DMS114 treated with DMSO at 0.1 percent for 48 hours (cell line): ENCODE data around the gene BBLN.

Experiments
- DNase-seq: peaks from one replicate; lab custom pipeline; 2025; ENCODE audit not compliant: unreplicated experiment; lab: John Stamatoyannopoulos, UW

BBLN gene

DNA sequence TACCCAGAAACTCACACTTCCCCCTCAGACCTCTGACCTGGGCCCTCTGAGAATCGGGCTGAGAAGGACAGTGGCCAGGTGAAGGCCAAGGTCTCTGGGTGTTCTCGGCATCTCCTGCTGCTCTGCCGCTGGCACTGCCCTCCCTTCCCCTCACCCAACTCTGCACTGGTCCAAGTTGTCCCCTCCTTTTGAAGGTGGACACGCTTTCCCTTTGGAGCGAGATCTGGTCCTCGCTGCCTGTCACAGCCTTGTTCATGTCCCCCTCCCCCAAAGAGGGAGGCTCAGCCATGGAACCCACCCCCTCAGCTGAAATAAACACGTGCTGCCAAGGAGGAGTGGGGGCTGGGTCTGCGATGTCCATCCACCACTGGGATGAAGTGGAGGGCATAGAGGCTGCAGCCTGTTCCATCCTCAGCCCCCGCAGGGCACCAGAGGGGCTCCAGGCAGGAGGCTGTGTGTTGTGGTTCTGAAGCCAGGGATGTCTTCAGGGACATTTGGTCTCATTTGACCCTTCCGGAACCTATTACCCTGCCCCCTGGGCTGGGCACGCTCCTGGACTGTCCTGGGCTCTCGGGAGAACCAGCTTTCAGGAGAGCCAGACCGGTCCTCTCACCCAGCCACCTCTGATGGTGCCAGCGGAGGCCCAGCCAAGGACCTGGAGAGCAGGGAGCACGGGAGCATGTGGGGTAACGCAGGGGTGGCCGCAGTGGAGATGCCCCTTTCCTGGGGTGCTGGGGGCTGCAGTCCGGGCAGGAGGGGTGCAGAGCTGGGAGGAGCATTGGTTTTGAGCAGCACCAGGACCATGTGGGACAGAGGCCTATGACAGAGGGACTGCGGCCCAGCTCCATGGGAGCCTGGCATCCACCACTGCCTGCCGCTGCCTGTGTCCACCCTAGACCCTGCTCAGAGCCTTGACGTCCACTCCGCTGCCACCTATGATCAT lies 15.6 kb upstream of the BBLN start:
- no peak for DNase-seq

DNA sequence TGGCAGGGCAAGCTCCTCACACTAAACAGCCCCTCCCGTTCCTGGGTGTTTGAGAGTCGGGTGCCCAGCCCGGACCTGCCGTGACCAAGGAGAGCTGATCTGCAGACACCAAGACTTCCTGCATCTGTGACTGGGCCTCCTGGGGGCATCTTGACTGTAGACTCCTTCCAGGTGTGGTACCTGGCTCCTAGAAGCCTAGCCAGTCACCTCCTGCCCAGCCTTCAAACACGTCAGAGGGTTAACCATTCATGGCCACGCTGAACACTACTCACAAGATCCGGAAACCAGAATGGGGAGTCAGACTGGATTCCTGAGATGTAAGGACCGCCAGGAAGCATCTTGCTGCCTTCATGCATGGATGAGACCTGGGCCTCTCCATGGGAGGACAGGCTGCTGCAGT lies 14.5 kb upstream of the BBLN start:
- DNase-seq: no peak

DNA sequence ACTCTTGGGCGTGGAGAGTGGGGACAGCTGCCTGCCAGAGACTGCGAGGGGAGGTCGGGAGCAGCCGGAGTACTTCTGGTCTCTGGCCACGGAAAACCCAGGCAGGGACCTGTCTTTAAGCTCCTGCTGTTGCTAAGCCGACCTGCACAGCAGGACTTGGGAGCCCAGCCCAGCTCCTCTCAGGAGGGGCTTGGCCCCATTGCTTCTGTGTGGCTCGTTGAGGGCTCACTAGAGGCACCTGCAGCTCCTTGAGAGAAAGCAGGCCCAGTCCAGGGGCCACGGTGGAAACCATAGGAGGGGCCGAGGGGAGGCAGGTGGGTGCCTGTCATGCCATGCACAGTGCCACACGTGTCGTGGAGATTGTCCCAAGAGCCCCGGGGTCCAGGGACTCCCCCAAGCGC lies 14.1 kb upstream of the BBLN start:
- DNase-seq: no peak

DNA sequence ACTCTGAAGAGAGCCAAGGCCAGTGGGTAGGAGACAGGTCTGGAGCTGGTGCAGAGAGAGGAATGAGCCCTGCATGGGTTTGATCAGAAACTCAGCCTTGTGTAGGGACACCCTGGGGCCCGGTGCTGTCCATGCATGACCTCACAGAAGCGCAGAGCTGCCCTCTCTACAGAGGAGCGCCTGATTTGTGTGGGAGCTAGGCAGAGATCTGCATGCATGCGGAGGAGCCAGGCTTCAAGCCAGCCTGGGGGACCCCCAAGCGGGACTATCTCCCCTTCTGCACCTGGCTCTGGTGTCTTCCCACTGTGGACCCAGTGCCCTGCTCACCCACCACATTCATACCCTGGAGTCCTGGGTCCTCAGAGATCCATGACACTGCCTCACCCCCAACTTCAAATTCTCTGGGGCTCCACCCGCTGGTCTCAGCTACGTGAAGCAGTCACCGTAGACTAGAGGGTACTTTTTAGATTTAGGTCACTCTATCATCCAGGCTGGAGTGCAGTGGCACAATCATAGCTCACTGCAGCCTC lies 13.4 kb upstream of the BBLN start:
- DNase-seq: no peak

DNA sequence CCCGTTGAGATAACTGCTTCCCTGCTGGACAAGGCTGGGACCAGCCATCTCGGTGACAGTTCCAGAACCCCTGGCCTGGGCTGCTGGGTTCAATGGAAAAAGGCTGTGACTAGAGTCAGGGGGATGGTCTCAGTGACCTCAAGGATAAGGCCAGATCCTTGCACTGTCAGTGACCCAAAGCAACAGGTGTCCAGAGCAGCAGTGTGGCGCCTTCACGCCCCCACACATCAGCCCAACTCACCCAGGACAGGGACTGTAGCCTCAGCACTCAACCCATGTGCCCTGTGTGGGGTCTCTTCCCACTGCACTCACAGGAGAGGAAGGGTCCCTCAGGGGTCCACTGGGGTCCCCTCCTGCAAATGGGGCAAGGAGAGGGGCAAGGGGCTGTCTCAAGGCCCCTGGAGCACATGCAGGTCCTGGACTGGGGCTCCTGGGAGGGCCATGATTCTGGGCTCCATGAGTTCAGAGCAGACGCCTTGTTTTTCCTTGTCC lies 11.5 kb upstream of the BBLN start:
- no peak for DNase-seq

DNA sequence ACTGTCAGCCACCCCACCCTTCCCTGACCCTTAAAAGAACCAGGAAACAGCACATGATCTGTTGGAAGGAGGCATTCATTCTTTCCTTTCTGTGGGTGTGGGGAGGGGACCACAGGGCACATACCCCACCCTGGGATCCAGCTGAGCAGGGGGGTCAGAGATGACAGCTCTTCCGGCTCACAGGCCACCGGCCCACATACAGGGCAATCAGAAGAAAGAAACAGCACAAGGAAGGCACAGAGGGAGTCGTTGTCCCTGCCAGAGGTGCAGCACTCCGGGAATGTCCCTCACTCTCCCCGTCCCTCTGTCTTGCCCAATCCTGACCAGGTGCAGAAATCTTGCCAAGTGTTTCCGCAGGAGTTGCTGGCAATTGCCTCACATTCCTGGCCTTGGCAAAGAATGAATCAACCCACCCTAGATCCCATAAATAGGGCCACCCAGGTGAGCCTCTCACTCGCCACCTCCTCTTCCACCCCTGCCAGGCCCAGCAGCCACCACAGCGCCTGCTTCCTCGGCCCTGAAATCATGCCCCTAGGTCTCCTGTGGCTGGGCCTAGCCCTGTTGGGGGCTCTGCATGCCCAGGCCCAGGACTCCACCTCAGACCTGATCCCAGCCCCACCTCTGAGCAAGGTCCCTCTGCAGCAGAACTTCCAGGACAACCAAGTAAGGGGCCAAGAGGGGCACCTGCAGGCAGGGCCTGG lies 10.9 kb upstream of the BBLN start, which contains the start of gene LCN2:
TSS of gene LCN2 (plus strand) at position 453 of the 701 bp plus-strand sequence. CDS start at position 526, 73 bp downstream.
- no peak for DNase-seq

DNA sequence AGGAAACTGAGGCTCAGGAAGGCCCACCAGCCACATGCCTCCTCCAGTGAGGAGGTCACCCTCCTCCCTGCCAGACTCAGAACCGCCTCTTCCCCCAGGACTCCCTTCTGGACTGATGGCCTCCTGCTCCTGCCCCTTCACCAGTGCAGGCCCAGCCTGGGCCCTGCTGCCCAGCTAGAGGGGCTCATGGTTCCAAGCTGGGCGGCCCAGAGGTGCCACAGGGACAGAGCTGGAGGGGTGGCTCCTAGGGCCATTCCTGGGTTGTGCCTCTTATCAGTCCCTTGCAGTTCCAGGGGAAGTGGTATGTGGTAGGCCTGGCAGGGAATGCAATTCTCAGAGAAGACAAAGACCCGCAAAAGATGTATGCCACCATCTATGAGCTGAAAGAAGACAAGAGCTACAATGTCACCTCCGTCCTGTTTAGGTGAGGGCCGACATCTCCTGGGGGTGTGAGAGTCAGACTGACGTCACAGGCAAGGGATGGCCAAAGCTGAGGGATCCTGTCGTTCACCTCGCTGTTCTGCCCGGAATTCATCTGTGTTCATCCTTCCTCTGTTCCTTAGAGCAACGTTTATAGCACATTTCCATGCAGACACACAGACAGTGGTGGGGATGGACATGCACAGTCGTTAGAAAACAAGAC lies 10.0 kb upstream of the BBLN start:
- DNase-seq: no peak

DNA sequence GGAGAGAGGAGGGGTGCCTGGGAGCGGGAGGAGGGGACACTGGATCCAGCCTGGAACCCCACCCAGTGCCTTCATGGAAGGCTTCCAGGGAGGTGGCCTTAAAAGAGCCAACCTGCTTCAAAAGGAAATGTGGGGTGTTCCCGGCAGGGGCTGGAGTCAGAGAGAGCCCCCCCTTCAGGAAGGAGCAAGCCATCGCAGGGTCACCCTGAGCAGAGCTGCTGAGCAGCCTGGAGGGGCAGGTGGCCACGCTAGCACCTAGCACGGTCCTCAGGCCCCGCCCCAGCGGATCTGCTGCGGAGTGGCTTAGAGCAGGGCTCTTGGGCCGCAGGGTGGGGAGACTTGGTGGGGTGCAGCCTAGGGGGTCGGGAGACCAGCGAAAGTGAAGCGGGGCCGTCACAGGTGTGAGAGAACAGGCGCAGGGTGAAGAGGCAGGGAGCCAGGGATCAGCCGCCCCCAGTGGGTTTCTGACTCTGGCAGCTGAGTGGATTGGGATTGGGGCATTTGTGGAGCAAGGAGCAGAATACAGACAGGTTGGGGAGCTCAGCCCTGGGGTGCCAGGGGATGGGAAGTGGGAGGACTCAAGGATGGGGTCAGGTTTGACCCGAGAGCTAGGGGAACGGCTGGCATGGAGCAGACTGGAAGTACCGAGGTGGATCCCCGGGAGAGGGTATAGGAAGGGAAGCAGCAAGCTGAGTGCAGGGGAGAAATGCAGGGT lies 9.3 kb upstream of the BBLN start:
- no peak for DNase-seq

DNA sequence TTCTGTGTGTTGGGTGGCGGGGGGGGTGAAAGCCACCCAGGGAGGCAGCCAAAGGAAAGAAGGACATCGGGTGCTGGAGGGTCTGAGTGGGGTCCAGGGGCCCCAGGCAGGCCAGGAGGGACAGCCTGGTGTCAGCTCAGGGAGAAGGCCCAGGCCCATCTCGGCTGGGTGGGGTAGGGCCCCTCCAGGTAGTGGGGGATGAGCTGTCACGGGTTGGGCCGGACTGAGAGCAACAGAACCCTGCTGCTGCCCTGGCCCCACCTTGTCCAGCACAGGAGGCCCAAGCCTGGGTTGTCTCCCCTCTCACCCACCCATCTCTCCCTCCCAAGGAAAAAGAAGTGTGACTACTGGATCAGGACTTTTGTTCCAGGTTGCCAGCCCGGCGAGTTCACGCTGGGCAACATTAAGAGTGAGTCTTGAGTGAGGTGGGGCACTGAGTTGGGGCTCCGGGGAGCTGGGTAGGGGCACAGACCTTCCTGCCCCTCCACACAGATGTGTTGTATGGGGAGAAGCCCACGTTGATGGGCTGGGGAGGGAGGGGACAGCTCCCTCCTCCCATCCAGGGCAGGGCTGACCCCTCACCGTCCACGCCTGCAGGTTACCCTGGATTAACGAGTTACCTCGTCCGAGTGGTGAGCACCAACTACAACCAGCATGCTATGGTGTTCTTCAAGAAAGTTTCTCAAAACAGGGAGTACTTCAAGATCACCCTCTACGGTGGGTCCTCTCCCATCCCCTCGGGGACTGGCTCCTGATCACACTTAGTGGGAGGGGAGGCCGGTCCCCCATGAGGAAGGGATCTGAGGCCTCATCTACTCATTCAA lies 8.5 kb upstream of the BBLN start:
- DNase-seq: no peak

DNA sequence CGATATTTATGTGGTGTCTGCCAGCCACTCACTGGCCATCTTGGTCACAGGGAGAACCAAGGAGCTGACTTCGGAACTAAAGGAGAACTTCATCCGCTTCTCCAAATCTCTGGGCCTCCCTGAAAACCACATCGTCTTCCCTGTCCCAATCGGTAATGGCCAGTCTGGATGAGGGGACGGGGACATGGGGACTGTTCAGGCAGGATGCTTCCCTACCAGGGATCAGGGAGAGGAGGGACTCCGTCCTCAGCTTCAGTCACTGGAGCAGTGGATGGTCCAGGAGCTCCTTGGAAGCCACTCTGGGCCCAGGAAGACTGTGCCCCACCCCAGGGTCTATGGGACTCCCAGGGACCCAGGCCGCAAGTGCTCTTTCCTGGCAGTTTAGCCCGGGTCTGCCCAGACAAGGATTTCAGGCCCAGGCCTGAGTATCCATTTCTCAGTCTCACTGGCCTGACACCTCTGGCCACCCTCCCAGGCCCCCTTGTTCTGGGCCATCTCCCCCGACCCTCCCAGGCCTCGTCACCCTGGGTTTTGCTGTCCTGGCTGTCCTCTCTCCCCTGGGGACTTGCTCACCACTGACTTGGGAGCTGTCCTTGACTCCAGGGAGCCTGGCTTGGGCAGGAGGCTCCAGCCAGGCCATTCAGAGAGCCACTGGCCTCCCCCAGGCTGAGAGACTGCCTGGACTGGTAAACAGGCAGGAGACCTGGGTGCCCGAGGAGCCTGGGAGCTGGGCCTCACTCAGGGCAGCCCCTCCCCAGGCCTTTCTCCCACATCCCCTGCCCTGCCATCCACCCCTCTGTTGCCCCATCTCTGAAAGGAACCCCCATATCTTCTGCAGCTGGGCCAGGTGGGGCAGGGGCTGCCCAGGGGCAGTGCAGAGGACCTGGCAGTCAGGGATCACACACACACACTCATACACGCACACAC lies 7.7 kb upstream of the BBLN start:
- no peak for DNase-seq

DNA sequence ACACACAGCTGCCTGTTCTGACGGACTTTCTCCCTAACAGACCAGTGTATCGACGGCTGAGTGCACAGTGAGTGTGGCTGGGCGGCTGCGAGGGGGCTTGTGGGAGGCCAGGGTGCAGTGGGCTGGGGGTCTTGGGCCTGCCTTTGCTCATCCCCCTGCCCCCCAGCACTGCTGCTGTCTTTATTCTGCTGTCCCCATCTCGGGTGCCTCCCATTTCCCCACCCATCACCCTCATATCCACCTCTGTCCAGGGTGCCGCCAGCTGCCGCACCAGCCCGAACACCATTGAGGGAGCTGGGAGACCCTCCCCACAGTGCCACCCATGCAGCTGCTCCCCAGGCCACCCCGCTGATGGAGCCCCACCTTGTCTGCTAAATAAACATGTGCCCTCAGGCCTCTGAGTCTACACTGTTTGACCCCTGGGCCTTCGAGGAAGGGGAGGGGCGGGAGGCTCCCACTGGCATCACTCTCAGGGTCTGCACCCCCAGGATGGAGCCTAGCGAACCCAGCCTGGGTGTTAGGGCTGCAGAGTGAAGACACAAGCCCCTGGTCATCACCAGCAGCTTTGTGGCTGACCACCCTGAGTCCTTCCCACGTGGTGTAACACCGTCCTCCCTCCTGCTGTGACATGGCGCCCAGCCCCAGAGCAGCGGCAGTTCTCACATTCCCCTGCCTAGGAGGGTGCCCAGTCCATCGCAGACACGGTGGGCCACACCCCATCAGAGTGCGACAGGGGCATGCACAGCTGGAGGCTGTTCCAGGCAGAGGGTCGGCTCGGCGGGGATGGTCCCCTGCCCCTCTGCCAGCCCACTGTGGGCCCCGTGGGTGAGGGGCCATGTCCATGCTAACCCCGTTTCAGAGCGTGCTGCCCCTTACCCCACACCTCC lies 6.8 kb upstream of the BBLN start:
- DNase-seq: no peak

DNA sequence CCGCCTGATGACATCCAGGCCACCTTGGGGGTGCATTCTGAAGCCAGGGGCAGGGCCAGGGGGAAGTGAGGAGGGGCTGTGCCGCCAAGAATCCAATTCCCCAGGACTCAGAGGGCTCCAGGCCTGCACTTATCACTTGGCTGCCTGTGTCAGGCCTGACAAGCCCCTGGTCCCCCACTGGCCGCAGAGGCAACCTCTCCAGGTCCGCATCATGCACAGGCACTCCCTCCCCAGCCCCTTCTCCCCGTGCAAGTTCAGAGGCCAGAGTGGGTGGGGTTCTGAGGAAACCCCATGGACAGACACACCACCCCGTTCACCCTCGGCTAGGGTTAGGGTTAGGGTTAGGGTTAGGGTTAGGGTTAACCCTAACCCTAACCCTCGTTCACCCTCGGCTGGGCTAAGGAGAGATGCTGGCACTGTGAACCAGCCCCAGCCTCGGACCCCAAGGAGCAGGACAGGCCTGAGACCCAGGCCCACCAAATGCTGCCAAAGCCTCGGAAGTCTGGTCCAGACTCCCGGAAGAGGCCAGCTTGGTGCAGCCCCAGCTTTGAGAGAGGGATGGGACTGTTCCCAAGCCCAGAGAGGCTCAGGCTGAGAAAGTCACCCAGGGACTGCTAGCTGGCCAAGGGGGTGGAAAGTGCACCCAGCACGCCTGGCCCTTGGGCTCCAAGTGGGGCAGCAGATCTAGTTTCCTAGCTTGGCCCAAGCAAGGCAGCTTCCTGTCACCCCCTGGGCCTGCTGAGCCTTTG lies 5.9 kb upstream of the BBLN start:
- DNase-seq: no peak

DNA sequence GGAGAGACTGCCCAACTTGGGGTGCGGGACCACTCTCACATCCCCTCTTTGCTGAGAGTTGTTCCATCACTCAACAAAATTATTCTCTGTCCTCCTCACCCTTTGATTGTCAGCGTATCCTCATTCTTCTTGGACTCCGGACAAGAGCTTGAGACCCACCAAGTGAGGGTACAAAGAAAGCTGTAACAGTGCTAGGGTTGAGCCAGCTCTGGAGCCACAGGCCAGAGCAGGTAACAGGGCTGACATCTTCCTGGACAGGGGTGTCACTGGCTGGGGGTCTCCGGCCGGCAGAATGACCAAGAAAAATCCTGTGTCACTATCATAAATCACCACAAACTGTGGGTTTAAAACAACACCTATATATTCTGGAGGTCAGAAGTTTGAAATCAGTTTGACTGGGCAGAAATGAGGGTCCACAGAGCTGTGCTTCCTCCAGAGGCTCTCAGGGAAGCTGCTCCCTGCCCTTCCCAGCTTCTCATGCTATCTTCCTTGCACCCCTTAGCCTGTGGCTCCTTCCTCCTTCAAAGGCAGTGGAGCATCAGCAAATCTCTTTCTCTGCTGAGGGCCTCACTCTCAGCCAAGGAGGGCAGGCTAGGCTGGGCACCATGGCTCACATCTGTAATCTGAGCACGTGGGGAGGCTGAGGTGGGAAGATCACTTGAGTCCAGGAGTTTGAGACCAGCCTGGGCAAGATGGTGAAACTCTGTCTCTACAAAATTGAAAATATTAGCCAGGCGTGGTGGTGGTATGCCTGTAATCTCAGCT lies 4.1 kb upstream of the BBLN start:
- DNase-seq: no peak

DNA sequence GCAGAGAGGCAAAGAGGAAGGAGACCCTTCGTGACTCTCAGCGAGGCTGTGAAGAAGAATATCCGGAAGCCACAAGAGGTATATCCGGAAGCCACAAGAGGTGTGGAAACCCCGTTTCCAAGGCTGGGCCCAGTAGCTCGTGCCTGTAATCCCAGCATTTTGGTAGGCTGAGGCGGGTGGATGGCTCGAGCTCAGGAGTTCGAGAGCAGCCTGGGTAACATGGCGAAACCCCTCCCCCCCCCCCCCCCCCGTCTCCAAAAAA lies 612 bp upstream of the BBLN start:
- DNase-seq: no peak

DNA sequence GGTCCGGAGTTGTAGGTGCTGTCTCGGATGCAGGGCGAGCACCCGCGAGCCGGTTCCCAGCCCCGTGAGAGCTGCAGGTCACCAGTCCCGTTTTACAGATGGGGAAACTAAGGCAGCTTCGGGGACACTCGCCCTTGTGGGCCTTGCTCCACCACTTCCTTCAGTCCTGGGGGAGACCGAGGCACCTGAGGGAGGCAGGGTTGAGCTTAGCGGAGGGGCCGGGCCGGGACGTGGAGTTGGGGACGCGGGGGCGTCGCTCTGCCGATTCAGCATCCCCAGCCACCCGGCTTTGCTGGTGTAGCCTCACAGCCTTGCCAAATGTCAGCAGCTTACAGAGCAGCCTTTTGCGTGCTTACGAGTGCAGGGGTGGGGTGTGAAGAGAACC lies 530 bp downstream of the BBLN start:
- no peak for DNase-seq

DNA sequence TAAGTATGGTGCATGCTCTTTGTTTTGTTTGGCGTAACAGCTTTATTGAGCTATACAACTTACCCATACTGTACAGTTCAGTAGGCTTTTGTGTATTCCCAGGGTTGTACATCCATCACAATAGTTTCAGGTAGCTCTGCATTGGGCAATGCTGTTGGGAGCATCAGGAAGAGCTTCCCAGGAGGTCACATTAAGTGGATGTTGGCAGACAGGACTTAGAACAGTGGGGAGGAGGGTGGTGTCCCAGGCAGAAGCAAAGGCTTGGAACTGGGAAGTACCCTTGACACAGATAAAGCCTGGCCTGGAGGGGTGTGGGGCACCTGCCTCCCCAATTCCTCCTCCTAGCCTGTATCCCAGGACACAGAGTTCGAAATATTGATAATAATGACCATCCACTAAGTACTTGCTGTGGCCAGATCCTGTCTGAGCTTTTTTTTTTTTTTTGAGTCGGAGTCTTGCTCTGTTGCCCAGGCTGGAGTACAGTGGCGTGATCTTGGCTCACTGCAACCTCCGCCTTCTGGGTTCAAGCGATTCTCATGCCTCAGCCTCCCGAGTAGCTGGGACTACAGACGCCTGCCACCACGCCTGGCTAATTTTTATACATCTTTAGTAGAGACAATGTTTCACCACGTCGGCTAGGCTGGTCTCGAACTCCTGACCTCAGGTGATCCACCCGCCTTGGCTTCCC lies 1.3 kb downstream of the BBLN start:
- DNase-seq: no peak
